Measurements from ENCODE around the gene OR1K1. TPM values are rescaled to one million over a fixed set of nuclear protein-coding genes. Genes with fewer than 3 reads are reported as not detected.
"Not testable (repeated sequence)": the region's sequence is repeated elsewhere in the genome, so short reads cannot be mapped to it uniquely, and the experiment has no call there.

Gene OR1K1
- total RNA-seq, 1 donor: not detected

DNA sequence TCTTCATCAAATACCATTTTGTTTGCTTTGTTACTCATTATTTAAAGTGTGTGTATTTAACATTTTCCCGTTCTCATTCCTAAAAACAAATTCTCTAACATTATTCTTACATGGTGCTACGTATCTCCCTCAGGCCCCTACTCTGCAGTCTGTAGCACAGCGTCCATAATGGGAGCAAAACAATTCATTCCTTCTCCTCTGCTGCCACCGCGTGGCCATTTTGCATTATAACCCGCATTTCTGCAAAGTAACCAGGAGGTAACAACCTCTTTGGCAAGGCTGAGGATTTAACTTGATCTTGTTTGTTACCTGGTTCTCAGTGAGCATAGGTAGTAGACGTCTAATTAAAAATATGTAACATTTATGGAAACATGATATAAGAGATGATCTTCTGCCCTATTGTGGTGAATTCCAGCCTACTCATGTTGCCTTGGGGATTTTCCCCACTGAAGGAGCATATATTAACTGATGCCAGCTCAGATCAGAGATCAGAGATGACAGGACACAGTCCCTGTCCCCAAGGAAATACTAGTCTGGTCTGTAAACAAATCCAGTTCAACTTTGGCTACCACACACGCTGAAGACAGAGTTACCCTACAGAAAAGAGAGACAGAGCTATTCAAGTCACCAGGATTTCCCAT is 10.5 kb downstream of the OR1K1 start:
- DNase-seq (ENCODE audit: low read depth in 2 of 3, low spot score in 2 of 3): peak; percentile 62 to 92 (median 75)

DNA sequence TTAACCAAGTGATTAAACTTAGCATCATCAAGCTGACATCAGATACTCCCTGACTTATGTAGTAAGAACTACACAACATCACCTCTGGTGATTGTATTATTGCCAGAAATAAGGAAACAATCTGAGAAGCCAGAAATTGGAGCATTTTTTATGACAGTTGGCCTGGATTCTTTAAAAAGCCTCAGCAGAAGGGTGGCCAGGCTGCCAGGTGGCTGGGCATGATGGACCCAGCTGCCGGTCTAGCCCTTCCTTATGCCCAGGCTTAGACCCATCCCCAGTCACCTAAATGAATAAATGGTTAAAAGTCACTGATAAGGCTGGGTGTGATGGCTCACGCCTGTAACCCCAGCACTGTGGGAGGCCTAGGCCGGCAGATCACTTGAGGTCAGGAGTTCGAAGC is 12.8 kb downstream of the OR1K1 start:
- no peak for DNase-seq (ENCODE audit: low read depth in 2 of 3, low spot score in 2 of 3)

DNA sequence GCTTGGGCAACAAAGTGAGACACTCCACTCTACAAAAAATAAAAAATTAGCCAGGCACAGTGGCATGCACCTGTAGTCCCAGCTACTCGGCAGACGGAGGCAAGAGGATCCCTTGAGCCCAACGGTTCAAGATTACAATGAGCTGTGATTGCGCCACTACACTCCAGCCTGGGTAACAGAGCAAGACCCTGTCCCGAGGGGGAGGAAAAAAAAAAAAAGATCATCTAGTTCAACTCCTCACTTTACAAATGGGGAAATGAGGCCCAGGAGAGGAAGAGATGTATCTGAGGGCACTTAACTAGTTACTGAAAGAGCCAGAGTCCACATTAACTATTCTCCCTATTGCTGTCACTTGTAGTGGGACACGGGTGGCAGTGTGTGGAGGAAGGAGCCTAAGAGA is 14.6 kb downstream of the OR1K1 start:
- DNase-seq (ENCODE audit: low read depth in 2 of 3, low spot score in 2 of 3): peak in 1 of 3 donors; percentile 11

DNA sequence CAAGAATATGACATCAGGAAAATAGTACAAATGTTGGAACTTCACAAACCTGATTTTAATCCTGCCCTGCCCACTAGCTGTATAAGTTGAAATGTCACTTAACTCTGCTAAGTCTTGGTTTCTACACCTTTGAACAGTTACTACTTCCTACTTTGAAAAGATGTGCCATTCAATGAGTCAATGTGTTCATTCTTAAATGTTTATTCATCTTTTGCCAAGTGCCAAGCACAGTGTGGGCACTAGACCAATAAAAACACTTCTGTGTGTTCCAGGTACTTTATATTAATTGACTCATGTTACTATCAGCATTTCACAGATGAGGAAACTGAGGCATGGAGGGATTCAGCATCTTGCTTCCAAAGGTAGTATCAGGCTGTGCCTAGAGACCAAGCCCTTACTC is 15.6 kb downstream of the OR1K1 start:
- peak in 1 of 3 donors; percentile 8 for DNase-seq (ENCODE audit: low read depth in 2 of 3, low spot score in 2 of 3)

DNA sequence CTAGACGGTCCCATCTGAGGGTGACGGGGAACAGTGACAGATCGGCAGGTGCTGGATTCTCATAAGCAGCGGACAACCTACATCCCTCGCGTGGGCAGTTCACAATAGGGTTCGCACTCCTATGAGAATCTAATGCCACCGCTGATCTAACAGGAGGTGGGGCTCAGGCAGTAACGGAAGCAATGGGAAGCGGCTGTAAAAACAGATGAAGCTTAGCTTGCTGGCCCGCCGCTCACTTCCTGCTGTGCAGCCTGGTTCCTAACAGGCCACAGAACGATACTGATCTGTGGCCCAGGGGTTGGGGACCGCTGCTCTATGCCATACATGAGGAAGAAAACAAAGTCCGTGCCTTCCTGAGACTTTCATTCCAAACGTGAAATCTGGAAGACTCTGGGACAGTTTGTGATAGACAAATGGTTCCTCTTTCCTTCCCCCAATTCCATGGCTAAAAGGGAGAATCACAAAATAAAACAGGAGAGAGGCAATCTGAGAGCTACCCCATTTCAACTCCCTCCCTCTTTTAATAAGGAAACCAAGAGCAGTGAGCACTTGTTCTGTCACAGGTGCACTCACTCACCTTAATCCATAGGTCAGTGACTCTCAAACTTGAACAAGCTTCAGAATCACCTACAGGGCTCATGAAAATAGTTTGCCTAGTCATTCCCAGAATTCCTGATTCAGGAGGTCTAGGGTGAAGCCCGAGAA is 16.4 kb downstream of the OR1K1 start:
- DNase-seq (ENCODE audit: low read depth in 2 of 3, low spot score in 2 of 3): peak in 2 of 3 donors; percentile 62 to 82

DNA sequence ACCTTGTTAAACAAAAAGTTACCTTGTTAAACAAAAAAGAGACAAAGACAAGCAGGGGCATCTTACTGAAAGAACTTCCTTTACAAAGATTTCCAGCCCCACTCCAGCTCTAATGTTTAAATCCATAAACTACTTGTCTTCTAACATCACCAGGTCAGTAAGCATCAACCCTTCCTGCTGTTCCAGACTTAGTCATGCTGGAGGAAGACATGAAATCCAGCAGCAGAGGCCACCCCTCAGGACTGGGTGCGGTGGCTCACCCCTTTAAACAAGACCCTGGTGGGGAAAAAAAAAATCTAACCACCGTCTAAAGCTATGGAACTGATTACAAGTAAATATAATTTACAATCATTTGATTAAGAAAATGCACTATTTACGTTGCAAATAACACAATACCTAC is 19.4 kb downstream of the OR1K1 start:
- no peak for DNase-seq (ENCODE audit: low read depth in 2 of 3, low spot score in 2 of 3)

DNA sequence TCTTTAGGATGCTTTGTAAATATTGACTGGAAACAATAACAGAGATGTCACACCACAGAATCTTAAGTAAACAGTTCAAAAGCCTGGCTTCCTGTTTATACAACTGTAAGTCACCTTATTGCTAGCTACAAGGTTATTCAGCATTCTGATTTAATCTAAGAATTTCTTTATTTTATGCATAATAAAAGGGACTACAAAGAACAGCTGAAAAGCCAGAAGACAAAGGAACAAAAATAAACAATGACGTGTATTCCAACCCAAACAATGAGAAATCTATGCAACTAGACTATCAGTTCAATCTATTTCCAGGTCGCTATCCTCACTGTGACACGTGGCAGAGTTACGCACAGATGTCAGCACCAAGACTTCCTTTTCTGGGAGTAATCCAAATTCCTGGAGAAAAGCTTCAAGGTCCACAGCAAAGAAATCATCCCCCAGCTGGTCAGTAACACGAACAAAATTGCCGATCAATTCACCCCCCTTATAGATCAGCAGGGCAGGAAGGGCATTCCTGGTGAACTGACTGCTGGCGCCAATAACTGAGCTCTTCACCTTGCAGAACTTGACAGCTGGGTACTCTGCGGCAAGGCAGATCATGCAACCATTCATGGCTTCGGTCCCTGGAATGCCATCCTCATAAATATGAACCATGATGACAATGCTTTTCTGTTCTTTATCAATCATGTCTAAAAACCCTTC is 20.0 kb downstream of the OR1K1 start:
- no peak for DNase-seq (ENCODE audit: low read depth in 2 of 3, low spot score in 2 of 3)

DNA sequence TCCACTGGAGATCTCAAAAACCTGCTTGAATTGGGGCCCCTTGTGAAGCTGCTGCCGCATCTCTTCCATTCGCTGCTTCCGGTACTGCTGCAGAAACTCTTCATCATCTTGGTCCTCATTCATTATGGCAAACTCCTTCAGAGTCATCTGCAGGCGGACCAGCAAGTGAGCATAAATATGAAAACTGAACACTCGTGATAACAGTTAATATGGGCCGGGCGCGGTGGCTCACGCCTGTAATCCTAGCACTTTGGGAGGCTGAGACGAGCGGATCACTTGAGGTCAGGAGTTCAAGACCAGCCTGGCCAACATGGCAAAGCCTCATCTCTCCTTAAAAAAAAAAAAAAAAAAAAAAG is 20.5 kb downstream of the OR1K1 start:
- no peak for DNase-seq (ENCODE audit: low read depth in 2 of 3, low spot score in 2 of 3)

DNA sequence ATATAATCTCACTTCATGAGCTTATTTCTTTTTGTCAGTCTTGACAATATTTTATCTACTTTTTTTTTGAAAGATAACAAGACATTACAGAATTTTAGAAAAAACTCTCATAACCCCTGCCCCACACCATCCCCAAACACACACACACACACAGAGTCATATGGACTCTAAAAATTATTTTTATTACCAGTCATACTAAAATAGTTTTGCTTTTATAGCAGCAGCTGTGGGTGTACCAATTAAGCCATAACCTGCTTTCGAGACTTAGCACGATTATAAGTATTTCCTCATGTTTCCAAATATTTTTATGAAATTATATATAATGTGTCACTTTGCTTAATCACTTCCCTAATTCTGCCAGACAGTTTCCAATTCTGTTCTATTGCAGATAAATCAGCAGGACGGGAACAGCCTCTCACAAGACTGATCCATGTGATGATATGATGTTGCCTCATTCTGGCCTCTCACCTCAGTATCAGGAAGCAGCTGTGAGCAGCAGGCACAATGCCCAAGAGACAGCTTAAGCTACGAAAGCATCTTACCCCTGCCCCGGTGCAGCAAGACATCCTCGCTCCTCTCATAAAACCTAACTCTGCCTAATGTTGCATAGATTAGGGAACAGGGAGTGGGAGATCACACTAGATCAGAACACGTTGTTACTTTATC is 21.5 kb downstream of the OR1K1 start:
- peak in 2 of 3 donors; percentile 81 to 96 for DNase-seq (ENCODE audit: low read depth in 2 of 3, low spot score in 2 of 3)

DNA sequence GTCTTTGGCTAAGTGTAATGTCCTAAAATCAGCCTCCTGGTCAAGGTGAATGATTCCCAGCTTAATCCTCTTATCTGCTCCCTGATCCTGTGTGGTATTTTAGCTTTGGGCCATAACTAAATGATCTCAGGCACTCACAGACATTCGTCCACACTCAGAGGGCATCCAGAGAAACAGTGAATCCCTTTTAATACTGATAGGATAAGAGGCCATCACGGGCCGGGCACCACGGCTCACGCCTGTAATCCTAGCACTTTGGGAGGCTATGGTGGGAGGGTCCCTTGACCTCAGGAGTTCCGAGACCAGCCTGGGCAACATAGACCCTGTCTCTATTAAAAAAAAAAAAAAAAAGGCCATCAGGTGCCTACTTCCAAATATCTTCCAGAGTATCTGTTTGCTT is 22.1 kb downstream of the OR1K1 start:
- no peak for DNase-seq (ENCODE audit: low read depth in 2 of 3, low spot score in 2 of 3)

DNA sequence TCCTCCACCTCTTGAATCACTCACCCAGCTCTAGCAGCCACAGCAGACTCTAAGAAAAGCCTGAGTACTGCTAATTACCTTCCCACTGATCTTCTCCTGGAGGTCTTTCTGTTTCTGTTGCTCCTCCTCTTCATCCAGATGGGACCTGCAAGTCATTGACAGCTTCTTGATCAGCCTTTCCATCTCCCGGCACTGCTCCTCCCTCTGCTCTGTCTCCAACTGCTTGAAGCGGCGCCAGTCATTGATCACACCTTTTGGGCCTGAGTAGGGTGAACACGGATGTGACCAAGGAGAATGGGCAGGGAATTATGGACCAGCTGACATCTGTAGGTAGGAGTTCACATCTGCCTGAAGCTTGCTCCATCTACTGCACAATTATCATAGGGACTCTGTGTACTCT is 23.0 kb downstream of the OR1K1 start:
- no peak for DNase-seq (ENCODE audit: low read depth in 2 of 3, low spot score in 2 of 3)

DNA sequence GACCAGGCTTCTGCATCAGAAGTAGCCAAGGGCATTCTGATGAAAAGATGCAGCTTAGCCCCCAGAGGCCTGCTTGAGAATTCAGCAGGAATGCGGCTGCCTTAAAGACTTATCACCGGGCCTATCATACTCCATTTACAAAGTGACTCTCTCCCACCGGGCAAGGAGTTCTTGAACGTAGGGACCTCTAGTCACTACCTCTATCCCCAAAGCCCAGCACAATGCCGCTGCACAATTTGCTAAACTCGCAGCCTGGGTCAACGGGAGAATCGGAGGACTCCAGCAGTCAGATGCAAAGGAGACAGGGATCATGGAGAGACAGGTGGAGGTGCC is 27.8 kb downstream of the OR1K1 start:
- peak in 2 of 3 donors; percentile 18 to 42 for DNase-seq (ENCODE audit: low read depth in 2 of 3, low spot score in 2 of 3)

DNA sequence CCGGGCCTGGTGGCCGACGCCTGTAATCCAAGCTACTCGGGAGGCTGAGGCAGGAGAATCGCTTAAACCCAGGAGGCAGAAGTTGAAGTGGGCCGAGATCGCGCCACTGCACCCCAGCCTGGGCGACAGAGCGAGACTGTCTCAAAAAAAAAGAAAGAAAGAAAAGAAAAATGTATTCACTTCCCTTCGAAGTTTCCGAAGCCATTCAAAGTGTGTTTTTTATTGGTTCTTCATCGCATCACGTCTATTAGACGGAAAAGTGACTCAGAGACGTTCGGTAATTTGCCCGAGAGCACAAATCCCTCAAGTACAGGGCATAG is 29.0 kb downstream of the OR1K1 start:
- not testable (repeated sequence) for DNase-seq (ENCODE audit: low read depth in 2 of 3, low spot score in 2 of 3)

DNA sequence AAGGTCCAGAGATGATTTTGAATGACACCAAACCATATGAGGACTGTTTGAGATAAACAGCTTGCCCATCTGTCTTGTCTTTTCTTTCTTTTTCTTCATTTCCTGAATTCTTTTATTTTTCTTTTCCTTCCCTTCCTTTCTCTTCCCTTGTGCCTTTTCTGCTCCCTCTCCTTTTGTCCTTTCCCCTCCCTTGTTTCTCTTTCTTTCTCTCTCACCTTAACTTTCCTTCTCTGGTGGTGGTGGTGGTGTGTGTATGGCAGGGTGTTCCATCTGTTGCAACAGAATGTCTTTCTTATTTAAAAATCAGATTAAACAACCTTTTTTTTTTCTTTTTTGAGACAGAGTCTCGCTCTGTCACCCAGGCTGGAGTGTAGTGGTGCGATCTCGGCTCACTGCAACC is 32.3 kb downstream of the OR1K1 start:
- DNase-seq (ENCODE audit: low read depth in 2 of 3, low spot score in 2 of 3): no peak

DNA sequence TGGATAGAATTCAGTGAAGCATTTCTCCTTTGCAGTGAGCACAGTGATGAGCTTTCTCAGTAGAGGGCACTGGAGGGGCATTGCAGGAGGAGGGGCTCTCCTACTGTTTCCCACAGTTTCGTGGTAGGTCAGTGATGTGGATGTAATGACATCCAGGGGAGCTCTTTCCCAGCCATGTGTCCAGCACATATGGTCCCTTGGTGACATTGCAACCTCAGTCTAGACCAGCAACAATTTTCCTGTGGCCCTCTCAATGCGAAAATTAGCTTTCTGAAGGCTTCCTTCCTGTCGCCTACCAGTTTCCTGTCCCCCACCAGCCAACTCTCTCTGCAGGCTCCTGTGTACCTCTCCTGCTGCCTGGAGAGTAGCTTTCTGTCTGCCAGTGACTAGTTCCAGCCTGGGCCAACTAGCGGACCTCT is 35.4 kb downstream of the OR1K1 start:
- peak in 1 of 3 donors; percentile 29 for DNase-seq (ENCODE audit: low read depth in 2 of 3, low spot score in 2 of 3)

DNA sequence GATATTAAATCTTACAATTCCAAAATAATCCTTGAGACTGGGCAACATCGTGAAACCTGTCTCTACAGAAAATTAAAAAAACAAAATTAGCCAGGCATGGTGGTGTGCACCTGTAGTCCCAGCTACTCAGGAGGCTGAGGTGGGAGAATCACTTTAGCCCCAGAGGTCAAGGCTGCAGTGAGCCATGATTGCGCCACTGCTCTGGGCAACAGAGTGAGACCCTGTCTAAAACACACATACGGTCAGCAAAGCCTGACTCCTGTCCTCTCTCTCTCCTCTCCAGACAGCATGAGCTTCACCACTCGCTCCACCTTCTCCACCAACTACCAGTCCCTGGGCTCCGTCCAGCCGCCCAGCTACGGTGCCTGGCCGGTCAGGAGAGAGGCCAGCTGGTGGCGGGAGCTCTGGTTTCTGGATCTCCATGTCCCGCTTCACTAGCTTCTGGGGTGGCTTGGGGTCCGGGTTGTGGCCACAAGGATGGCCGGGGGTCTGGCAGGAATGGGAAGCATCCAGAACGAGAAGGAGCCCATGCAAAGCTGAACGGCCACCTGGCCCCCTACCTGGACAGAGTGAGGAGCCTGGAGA is 37.4 kb downstream of the OR1K1 start:
- DNase-seq (ENCODE audit: low read depth in 2 of 3, low spot score in 2 of 3): no peak

DNA sequence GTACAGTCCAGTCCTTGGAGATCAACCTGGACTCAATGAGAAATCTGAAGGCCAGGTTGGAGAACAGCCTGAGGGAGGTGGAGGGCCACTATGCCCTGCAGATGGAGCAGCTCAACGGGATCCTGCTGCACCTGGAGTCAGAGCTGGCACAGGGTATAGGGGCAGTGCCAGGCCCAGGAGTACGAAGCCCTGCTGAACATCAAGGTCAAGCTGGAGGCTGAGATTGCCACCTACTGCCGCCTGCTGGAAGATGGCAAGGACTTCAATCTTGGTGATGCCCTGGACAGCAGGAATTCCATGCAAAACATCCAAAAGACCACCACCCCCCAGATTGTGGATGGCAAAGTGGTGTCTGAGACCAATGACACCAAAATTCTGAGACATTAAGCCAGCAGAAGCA is 38.5 kb downstream of the OR1K1 start:
- not testable (repeated sequence) for DNase-seq (ENCODE audit: low read depth in 2 of 3, low spot score in 2 of 3)

DNA sequence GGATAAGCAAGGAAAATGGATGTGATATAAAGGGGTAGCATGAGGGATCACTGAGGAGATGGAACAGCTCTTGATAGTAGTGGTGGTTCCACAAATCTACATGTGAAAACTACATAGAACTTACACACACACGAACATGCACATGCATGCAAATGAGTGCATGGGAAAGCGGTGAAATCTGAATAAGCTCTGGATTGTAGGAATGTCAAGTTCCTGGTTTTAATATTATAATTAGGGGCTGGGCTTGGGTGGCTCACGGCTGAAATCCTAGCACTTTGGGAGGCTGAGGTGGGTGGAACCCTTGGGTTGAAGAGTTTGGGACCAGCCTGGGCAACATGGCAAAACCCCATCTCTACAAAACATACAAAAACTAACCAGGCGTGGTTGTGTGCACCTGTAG is 41.6 kb downstream of the OR1K1 start:
- DNase-seq (ENCODE audit: low read depth in 2 of 3, low spot score in 2 of 3): no peak

DNA sequence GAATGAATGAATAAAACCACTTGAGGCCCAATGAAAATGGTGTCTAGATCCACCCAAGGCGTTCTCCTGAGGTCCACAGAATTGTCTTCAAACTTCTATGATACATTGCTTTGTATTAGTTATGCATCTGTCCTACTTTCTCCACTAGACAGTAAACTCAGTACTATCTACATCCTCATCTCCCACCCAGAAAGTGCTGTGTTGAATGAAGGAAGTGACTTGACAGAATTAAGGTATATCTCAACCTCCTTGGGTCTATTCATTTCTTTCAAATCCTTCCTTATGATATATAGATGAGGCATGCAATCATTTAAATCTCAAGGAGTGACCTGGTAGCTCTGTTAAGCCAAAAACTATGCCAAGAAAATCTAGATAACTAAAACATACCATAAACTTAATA is 44.2 kb downstream of the OR1K1 start:
- no peak for DNase-seq (ENCODE audit: low read depth in 2 of 3, low spot score in 2 of 3)

DNA sequence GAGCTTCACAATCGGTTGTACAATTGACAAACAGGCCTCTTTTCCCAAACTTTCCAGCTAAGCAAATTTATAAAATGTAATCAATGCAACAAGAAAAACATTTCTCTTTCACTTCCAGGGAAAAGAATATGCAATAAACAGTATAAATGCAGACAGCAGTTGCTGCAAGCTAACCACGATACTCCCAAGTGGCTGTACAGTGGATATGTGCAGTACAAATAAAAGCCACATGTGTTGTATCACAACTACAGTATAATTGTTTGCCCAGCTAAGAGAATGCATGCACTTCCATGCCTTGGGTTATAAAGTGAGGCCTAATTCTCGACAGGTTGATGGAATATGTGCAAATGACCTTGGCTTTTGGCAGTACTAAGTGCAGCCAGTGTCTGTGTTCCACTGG is 45.2 kb downstream of the OR1K1 start:
- no peak for DNase-seq (ENCODE audit: low read depth in 2 of 3, low spot score in 2 of 3)

DNA sequence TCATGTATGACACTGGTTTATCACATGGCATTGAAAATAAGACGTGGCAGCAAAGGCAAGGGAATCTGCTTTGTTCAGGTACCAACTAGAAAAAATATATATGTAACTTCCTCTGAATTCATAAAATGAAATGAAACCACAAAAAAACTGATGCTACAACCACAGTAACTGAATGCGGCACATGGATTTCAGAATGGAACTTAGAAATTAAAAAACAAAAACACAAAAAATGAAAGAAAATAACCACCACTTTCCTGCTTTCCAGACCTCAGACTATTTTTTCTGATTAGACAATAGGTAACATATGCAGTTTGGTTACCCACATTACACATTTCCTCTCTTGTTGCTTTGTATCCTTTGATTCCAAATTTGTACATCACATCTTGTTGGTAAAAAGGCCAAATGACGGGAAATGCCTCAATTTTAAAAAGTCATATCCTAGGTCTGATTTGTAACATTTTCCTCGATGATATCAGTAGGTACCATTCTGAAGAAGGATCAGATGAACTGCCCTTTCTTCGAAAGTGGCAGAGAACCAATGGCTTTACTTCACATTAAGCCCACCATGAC is 46.5 kb downstream of the OR1K1 start:
- DNase-seq (ENCODE audit: low read depth in 2 of 3, low spot score in 2 of 3): no peak
